Activated CD4-positive, alpha-beta T cell treated with anti-CD3 and anti-CD28 coated beads, Interleukin-2, amount 10 ng/mL, durations not matched to agents 7 days and 5 days (primary cell): ENCODE data around the gene ZNF330. TPM values are rescaled to one million over a fixed set of nuclear protein-coding genes. Genes with fewer than 3 reads are reported as not detected.
"Not testable (repeated sequence)": the region's sequence is repeated elsewhere in the genome, so short reads cannot be mapped to it uniquely, and the experiment has no call there.

Source experiments
- CTCF ChIA-PET: fragments of 350-600 bp; sonication (Branson Sonifier 250); formaldehyde crosslinking; loops from one replicate; lab custom pipeline; 2021; ENCODE audit warnings: antibody characterized with exemption; lab: Charles Lee
- POLR2A ChIA-PET: fragments of 350-600 bp; sonication (Branson Sonifier 250); formaldehyde crosslinking; loops from one replicate; lab custom pipeline; 2021; ENCODE audit warnings: antibody characterized with exemption; lab: Charles Lee
- DNase-seq: peaks from one replicate; pipeline ENCODE4 v3.0.0-alpha.2; 2020
- H3K27ac Mint-ChIP-seq: one replicate; pipeline ENCODE4 v1.8.0; 2021; ENCODE audit warnings: mild to moderate bottlenecking, moderate library complexity, mixed read lengths
- H3K27me3 Mint-ChIP-seq: one replicate; pipeline ENCODE4 v1.8.0; 2021; ENCODE audit warnings: mixed read lengths
- H3K36me3 Mint-ChIP-seq: one replicate; pipeline ENCODE4 v1.8.0; 2021; ENCODE audit warnings: low read depth, mixed read lengths
- H3K4me1 Mint-ChIP-seq: one replicate; pipeline ENCODE4 v1.8.0; 2021; ENCODE audit warnings: mixed read lengths
- H3K4me3 Mint-ChIP-seq: one replicate; pipeline ENCODE4 v1.8.0; 2021; ENCODE audit warnings: mild to moderate bottlenecking, moderate library complexity, mixed read lengths
- H3K9me3 Mint-ChIP-seq: one replicate; pipeline ENCODE4 v1.8.0; 2021; ENCODE audit warnings: mixed read lengths
- total RNA-seq, 2 experiments: library from RNA; stranded (reverse); gene quantifications; one replicate each; pipeline ENCODE4 v1.2.3, GENCODE V29; 2021

Gene ZNF330
- total RNA-seq, 2 experiments from 2014 or later, result 31.8 to 39.5 TPM

DNA sequence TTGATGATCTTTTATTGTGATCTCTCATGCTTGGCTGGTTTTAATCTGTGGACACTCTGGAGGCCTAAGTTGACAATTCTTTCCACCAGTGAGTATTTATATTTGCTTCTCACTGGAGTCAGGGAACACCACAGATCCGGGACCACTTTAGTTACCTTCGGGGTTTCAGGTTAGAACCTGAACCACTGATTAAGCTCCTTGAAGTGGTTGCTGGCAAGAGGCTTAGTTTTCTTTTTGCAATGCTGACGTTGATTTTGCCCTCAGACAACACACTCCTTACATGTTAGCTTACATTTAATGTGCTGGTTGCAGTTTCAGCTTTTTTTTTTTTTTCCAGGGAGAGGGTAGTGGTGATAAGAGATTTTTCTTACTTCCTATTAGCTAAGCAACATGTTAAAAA, 10.5 kb upstream of the ZNF330 start:
- Mint-ChIP-seq H3K36me3 (no peaks in the 10 kb centered on the region), H3K4me3 (no peak overlapping the region), H3K27ac (no peak overlapping the region), H3K4me1 (no peaks in the 10 kb centered on the region), H3K9me3 (no peaks in the 10 kb centered on the region), H3K27me3 (peaks cover 14% of the 10 kb centered on the region)
- ChIA-PET POLR2A (no interaction called here), CTCF (no interaction called here)
- DNase-seq, result no peak

GRCh38 chr4:141213550-141213991, 7.1 kb upstream of the ZNF330 start:
- H3K36me3 Mint-ChIP-seq, result no peaks in the 10 kb centered on the region
- DNase-seq, result no peak
- peaks cover 15% of the 10 kb centered on the region for H3K27me3 Mint-ChIP-seq
- CTCF ChIA-PET, result no interaction called here
- no peak overlapping the region for H3K4me3 Mint-ChIP-seq
- POLR2A ChIA-PET, result no interaction called here
- H3K9me3 Mint-ChIP-seq, result no peaks in the 10 kb centered on the region
- no peak overlapping the region for H3K27ac Mint-ChIP-seq
- no peaks in the 10 kb centered on the region for H3K4me1 Mint-ChIP-seq

DNA sequence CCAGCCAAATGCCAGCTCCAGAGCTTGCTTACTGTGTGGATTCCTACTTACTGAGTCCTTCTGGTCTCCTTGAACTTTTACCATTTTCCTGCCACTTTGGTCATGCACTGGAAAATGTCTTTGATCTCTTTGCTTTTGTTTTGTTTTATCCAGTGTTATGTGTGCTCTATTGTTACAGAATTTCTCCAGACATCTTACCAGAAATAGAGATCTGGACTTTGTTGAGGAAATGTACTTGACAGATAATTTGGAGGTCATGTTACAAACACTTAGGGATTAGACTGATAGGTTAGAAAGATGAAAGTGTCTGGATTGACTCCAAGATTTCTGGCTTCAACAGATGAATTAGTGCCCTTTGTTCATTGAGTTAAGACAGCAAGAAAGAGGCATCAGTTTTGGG, 5.7 kb upstream of the ZNF330 start:
- H3K4me3 Mint-ChIP-seq, result no peak overlapping the region
- peaks cover 2% of the 10 kb centered on the region for H3K4me1 Mint-ChIP-seq
- ChIA-PET CTCF (interaction anchor here (1.0 kb wide), 1 partner anchor 14 kb away, joined by 3 read pairs; no protein-coding TSS in a partner anchor), POLR2A (no interaction called here)
- no peaks in the 10 kb centered on the region for H3K36me3 Mint-ChIP-seq
- DNase-seq, result no peak
- no peak overlapping the region for H3K27ac Mint-ChIP-seq
- peaks cover 17% of the 10 kb centered on the region for H3K27me3 Mint-ChIP-seq
- H3K9me3 Mint-ChIP-seq, result peaks cover under 1% of the 10 kb centered on the region

- peaks cover 10% of the 10 kb centered on the region for H3K27me3 Mint-ChIP-seq
Observed at GRCh38 chr4:141216002-141216761, 4.5 kb upstream of the ZNF330 start.

DNA sequence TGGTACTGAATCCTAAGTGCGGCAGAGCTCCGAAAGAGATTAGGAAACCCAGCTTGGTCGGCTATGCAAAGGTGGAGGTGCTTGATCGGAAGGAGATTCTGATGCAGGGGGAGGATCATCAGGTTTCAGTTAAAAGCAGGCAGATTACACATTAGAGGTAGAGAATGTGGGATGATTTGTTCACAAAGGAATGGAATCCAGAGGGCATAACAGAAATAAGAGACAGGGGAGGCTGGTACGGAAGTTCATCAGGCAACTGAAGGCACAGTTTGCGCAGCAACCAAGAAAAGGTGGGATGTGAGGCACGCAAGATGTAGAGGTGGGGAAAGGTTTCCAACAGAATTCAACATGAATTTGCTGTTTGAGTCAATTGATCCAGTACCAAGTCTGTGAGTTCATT, 424 bp upstream of the ZNF330 start:
- H3K4me3 Mint-ChIP-seq, result peak overlapping the region; percentile 97
- H3K27me3 Mint-ChIP-seq, result peaks cover 5% of the 10 kb centered on the region
- POLR2A ChIA-PET, result no interaction called here
- H3K9me3 Mint-ChIP-seq, result peaks cover 5% of the 10 kb centered on the region
- no peak for DNase-seq
- CTCF ChIA-PET, result no interaction called here
- H3K36me3 Mint-ChIP-seq, result peaks cover 19% of the 10 kb centered on the region
- H3K27ac Mint-ChIP-seq, result peak overlapping the region; percentile 99
- H3K4me1 Mint-ChIP-seq, result peaks cover 41% of the 10 kb centered on the region

More at GRCh38 chr4:141216002-141216761, 4.5 kb upstream of the ZNF330 start:
- Mint-ChIP-seq H3K4me1 (peaks cover 10% of the 10 kb centered on the region), H3K4me3 (no peak overlapping the region), H3K27ac (no peak overlapping the region), H3K9me3 (peaks cover 5% of the 10 kb centered on the region), H3K36me3 (no peaks in the 10 kb centered on the region)
- ChIA-PET CTCF (no interaction called here), POLR2A (no interaction called here)
- DNase-seq, result no peak

DNA sequence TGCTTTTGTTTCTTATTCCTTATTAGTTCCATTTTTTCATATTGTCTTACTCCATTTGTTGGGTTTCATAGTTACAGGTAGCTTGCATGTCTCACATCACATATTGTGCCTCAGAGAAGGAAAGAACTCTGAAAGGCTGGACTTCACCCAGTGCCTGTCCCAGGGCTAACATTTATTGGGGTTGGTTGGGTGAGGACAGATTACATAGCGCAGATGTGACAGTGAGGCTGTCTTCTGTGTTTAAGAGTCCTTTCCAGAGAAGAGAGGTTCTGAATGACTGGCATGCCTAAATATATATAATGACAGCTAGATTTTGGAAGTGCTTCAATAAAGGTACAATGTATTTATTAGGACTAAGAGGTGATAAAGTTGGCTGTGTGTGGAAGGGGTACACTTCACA, 2.7 kb downstream of the ZNF330 start:
- H3K27me3 Mint-ChIP-seq, result peaks cover 3% of the 10 kb centered on the region
- H3K27ac Mint-ChIP-seq, result no peak overlapping the region
- ChIA-PET CTCF (no interaction called here), POLR2A (no interaction called here)
- no peak overlapping the region for H3K4me3 Mint-ChIP-seq
- peaks cover 43% of the 10 kb centered on the region for H3K4me1 Mint-ChIP-seq
- H3K9me3 Mint-ChIP-seq, result peaks cover 5% of the 10 kb centered on the region
- DNase-seq, result no peak
- H3K36me3 Mint-ChIP-seq, result peaks cover 39% of the 10 kb centered on the region

DNA sequence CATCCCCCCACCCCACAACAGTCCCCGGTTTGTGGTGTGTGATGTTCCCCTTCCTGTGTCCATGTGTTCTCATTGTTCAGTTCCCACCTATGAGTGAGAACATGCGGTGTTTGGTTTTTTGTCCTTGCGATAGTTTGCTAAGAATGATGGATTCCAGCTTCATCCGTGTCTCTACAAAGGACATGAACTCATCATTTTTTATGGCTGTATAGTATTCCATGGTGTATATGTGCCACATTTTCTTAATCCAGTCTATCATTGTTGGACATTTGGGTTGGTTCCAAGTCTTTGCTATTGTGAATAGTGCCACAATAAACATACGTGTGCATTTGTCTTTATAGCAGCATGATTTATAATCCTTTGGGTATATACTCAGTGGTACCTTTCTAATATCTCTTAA, 6.6 kb downstream of the ZNF330 start:
- Mint-ChIP-seq H3K4me1 (peaks cover 28% of the 10 kb centered on the region), H3K36me3 (peaks cover 61% of the 10 kb centered on the region)
- H3K27me3 Mint-ChIP-seq, DNase-seq, H3K9me3 Mint-ChIP-seq, H3K27ac Mint-ChIP-seq, POLR2A ChIA-PET, H3K4me3 Mint-ChIP-seq, CTCF ChIA-PET: not testable (repeated sequence)

DNA sequence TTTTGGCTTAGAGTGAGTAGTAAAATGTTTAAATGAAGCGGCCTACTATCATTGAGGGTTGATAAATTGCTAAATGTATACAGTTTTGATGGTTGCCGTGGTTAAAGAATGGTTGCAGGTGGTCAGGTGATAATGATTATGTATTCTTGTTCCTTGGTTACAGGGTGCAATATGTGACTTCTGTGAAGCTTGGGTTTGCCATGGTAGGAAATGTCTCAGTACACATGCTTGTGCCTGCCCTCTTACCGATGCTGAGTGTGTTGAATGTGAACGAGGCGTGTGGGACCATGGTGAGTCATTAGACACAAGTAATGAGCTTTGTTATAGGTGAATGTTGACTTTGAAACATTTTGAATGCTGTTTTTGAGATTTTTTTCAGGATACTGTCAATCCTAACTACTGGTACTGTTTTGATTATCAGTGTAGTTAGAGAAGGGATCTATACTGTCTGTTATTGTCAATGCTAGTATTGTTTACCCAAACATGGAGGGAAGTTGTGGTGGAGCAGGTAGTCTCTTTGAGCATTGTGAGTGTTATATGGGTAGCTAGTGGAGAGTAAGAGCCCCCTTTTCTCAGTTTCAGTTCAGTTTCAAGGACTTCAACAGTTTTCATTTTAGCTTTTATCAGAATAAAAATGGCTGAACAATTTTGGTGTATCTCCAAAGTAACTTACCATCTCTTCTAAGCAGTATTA, 8.9 kb downstream of the ZNF330 start:
- H3K27ac Mint-ChIP-seq, result no peak overlapping the region
- POLR2A ChIA-PET, result no interaction called here
- H3K36me3 Mint-ChIP-seq, result peaks cover 58% of the 10 kb centered on the region
- peaks cover 12% of the 10 kb centered on the region for H3K4me1 Mint-ChIP-seq
- CTCF ChIA-PET, result interaction anchor here (0.5 to 1.1 kb wide), 3 partner anchors 15 to 52 kb away, joined by 3 read pairs; no protein-coding TSS in a partner anchor
- no peaks in the 10 kb centered on the region for H3K27me3 Mint-ChIP-seq
- no peak overlapping the region for H3K4me3 Mint-ChIP-seq
- no peaks in the 10 kb centered on the region for H3K9me3 Mint-ChIP-seq
- no peak for DNase-seq

- H3K4me1 Mint-ChIP-seq, result peaks cover 6% of the 10 kb centered on the region
- H3K9me3 Mint-ChIP-seq, result no peaks in the 10 kb centered on the region
- H3K27me3 Mint-ChIP-seq, result no peaks in the 10 kb centered on the region
- H3K36me3 Mint-ChIP-seq, result peaks cover 44% of the 10 kb centered on the region
- POLR2A ChIA-PET, result no interaction called here
- CTCF ChIA-PET, result no interaction called here
- H3K4me3 Mint-ChIP-seq, result no peak overlapping the region
- H3K27ac Mint-ChIP-seq, result no peak overlapping the region
- no peak for DNase-seq
Observed at GRCh38 chr4:141233673-141234072, 13.0 kb downstream of the ZNF330 start.

DNA sequence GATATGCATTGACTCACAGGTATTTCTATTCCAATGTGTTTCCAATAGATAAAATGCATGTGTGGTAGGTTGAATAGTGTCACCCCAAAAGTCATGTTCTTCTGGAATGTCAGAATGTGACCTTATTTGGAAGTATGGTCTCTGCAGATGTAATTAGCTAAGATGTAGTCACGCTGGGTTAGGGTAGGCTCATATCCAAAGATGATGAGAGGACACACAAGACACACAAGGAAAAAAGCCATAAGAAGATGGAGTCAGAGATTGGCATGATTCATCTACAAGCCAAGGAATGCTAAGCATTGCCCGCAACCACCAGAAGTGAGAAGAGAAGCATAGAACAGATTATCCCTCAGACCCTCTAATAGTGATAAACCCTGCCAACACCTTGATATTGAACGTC, 17.5 kb downstream of the ZNF330 start:
- POLR2A ChIA-PET, result no interaction called here
- Mint-ChIP-seq H3K4me3 (no peak overlapping the region), H3K27me3 (peaks cover 1% of the 10 kb centered on the region), H3K9me3 (no peaks in the 10 kb centered on the region), H3K4me1 (peaks cover 3% of the 10 kb centered on the region), H3K36me3 (peaks cover 21% of the 10 kb centered on the region), H3K27ac (no peak overlapping the region)
- CTCF ChIA-PET, result no interaction called here
- no peak for DNase-seq

- no peak overlapping the region for H3K27ac Mint-ChIP-seq
- H3K36me3 Mint-ChIP-seq, result peaks cover 8% of the 10 kb centered on the region
- ChIA-PET CTCF (no interaction called here), POLR2A (no interaction called here)
- H3K27me3 Mint-ChIP-seq, result peaks cover 3% of the 10 kb centered on the region
- H3K4me1 Mint-ChIP-seq, result peaks cover 4% of the 10 kb centered on the region
- H3K9me3 Mint-ChIP-seq, result peaks cover under 1% of the 10 kb centered on the region
- no peak for DNase-seq
- H3K4me3 Mint-ChIP-seq, result no peak overlapping the region
Observed at GRCh38 chr4:141240259-141240658, 19.6 kb downstream of the ZNF330 start.

GRCh38 chr4:141240671-141241070, 20.0 kb downstream of the ZNF330 start:
- peaks cover 2% of the 10 kb centered on the region for H3K9me3 Mint-ChIP-seq
- DNase-seq, result no peak
- CTCF ChIA-PET, result interaction anchor here (1.2 kb wide), 1 partner anchor 9 kb away, joined by 5 read pairs; no protein-coding TSS in a partner anchor
- peaks cover 5% of the 10 kb centered on the region for H3K4me1 Mint-ChIP-seq
- POLR2A ChIA-PET, result no interaction called here
- peaks cover 4% of the 10 kb centered on the region for H3K36me3 Mint-ChIP-seq
- H3K4me3 Mint-ChIP-seq, result no peak overlapping the region
- no peak overlapping the region for H3K27ac Mint-ChIP-seq
- peaks cover 4% of the 10 kb centered on the region for H3K27me3 Mint-ChIP-seq

- H3K27ac Mint-ChIP-seq, result no peak overlapping the region
- H3K36me3 Mint-ChIP-seq, result no peaks in the 10 kb centered on the region
- H3K9me3 Mint-ChIP-seq, result peaks cover 2% of the 10 kb centered on the region
- H3K4me3 Mint-ChIP-seq, result no peak overlapping the region
- peaks cover 15% of the 10 kb centered on the region for H3K4me1 Mint-ChIP-seq
- peaks cover 4% of the 10 kb centered on the region for H3K27me3 Mint-ChIP-seq
- ChIA-PET CTCF (interaction anchor here (1.1 to 1.2 kb wide), 2 partner anchors 10 to 1350 kb away, joined by 3 to 5 read pairs; no protein-coding TSS in a partner anchor), POLR2A (no interaction called here)
- DNase-seq, result no peak
Observed at GRCh38 chr4:141241986-141242385, 21.3 kb downstream of the ZNF330 start.
